Stimulated activated CD4-positive, alpha-beta T cell treated with anti-CD3 and anti-CD28 coated beads, Interleukin-1b, Interleukin-23, amount 100 ng/mL, for 4 hours (primary cell): Measurements from ENCODE around the gene SCN4A.
"Not testable (repeated sequence)": the region's sequence is repeated elsewhere in the genome, so short reads cannot be mapped to it uniquely, and the experiment has no call there.

Source experiments
- DNase-seq, 2 donors: peaks; one replicate each; pipeline ENCODE4 v3.0.0-alpha.2; 2020; ENCODE audit warnings: low read depth in 2 of 2

Gene SCN4A

GRCh38 chr17:63972796-63973195 is at the start of gene SCN4A:
Gene SCN4A, minus strand, starts transcription at chr17:63972918. Its CDS starts 77 bp downstream, at chr17:63972841.
- DNase-seq: no peak

GRCh38 chr17:64020056-64020766 is 47.5 kb upstream of the SCN4A start, which contains the start of gene ICAM2:
Gene ICAM2, minus strand, starts transcription at chr17:64020633. Its CDS starts 13,942 bp downstream, at chr17:64006691.
- peak; percentile 65 to 77 for DNase-seq

DNA sequence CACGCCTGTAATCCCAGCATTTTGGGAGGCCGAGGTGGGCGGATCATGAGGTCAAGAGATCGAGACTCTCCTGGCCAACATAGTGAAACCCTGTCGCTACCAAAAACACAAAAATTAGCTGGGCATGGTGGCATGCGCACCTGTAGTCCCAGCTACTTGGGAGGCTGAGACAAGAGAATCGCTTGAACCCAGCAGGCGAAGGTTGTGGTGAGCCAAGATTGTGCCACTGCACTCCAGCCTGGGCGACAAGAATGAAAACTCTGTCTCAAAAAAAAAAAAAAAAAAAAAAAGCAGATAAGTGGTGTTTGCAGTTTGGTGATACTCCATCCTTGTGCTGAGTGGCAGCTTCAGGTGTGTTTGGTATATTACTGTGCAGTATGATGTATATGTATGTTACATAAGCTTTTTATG is 46.8 kb upstream of the SCN4A start:
- not testable (repeated sequence) for DNase-seq

DNA sequence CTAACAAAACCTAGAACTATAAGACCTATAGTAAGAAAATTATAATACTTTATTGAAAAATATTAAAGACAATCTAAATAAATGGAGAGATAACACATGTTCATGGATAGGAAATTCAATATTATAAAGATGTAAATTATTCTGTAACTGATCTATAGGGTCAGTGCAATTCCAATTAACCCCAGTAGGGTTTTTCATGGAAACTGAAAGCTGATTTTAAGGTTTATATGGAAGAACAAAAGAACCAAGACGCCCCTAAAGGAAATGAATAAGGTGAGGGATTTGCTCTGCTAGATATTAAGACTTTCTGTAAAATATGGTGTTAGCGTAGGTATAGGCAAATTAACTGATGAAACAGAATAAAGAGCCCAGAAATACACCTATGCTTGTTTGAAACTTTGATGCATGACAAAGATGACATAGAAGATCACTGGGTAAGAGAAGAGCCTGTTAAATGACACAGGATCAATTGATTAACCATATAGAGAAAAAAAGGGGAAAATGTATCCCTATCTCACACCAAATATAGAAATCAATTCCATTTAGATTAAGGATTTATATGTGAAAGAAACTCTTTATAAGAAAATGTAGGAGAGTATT is 44.8 kb upstream of the SCN4A start:
- no peak for DNase-seq

DNA sequence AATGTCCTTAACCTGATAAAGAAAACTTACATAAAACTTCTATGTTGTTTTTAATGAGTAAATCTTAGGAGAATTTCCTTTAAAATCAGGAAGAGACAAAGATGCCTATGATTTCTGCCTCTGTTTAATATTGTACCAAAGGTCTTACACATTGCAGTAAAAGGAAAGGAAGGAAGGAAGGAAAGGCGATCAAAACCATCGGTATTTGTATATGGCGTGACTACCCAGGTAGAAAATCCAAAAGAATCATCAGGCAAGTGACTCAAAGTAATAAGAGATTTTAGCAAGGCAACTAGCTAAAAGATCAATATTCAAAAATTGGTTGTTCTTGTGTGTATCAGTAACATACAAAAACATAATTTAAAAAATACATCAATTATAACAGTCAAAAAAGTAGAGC is 44.3 kb upstream of the SCN4A start:
- DNase-seq: no peak

DNA sequence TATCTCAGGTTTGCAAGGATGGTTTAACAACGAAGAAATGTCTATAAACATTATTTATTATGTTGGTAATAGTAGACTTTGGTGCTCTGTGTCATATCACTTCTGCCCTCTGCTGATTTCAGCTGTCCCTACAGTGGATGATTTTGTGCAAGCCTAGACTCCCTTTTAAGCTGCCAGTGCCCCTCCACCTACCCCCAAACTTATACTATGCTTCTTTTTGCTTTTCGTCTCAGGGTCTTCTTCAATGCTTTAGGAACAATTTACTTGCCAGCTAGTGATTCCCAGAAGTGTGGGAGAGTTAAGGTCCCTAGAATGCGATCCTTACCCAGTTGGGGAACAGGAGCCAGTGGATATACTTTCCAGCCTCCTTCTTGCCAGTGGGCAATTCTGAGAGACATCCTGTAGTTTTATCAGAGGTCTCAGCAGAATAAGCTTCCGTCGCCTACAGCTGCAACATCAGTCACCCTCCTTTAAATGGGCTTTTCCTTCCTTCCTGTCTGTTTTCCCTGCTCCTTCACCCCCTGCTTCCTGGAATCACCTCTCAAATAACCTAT is 43.6 kb upstream of the SCN4A start:
- no peak for DNase-seq

- DNase-seq: no peak
Observed at GRCh38 chr17:64015447-64015846, 42.7 kb upstream of the SCN4A start.

- no peak for DNase-seq
Observed at GRCh38 chr17:64009571-64010402, 37.1 kb upstream of the SCN4A start.

GRCh38 chr17:64008830-64009229 is 36.1 kb upstream of the SCN4A start:
- no peak for DNase-seq

DNA sequence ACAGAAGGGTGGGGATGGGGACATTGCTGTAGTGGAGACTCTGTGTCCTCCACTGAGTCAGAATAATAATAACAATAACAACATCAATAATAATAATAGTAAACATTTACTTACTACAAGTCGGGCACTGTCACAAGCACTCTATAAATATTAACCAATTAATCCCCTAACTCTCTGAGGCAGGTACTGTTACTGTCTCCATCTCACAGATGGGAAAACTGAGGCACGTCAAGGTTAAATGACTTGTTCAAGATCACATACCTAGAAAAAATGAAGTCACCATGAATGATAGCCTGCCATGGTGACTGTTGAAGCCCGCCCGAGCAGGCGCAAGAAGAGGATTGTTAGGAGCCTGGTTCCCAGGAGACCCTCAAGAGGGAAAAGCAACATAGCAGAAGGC is 35.6 kb upstream of the SCN4A start:
- DNase-seq: no peak

GRCh38 chr17:64007838-64008282 is 35.1 kb upstream of the SCN4A start:
- DNase-seq: no peak

- DNase-seq: not testable (repeated sequence)
Observed at GRCh38 chr17:64007089-64007837, 34.5 kb upstream of the SCN4A start.

DNA sequence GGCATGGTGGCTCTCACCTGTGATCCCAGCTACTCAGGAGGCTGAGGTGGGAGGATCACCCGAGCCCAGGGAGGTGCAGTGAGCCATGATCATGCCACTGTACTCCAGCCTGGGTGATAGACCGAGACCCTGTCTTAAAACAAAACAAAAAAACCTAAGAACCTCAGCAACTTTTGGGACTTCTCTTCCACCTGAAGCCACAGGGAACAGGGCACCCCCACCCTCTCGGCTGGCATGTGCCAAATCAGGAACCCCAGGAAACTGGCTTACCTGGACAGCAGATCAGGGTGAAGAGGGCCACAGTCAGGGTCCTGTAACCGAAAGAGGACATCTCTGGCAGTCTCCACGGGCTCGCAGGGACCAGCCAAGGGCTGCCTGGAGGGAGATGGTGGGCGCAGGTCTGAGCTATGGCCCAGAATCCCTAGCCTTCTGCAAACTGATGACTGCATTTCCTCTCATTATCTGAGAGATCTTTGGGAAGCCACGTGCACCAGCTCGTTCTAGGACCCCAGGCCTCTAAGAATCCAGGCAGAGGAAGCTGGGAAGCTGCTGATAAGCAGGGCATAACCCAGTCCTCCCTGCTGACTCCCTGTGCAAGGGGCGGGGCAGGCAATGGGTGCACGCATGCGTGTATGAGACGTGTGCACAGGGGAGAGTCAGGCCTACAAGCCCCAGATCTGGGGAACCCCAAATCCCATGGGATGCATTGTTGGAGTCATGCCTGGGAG is 33.8 kb upstream of the SCN4A start:
- DNase-seq: no peak

GRCh38 chr17:64005734-64006167 is 33.0 kb upstream of the SCN4A start:
- no peak for DNase-seq

GRCh38 chr17:64004903-64005733 is 32.4 kb upstream of the SCN4A start:
- no peak for DNase-seq

DNA sequence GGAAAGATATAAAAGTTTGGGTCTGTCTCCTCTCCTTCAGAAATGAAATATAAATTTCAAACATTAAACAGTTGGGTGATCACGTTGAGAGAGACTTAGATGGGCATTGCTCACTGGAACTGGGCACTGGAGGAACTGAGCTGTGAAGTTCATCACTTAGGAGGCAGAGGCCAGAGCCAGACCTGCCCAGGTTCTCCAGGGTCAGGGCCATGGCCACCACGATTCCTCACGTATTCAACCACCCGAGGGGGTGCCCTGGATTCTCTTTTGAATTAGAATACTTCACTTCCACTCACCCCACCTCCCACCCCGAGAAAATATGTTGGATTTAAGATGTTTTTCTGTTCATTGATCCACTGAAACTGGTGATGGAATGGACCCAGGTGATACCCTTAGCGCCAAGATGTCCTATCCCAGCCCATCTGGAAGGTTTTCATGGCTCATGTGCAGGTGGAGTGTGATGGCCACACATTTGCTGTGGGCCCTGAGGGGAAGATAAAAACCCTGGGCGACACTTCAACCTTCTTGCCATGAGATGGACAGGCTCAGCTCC is 31.6 kb upstream of the SCN4A start:
- DNase-seq: no peak

DNA sequence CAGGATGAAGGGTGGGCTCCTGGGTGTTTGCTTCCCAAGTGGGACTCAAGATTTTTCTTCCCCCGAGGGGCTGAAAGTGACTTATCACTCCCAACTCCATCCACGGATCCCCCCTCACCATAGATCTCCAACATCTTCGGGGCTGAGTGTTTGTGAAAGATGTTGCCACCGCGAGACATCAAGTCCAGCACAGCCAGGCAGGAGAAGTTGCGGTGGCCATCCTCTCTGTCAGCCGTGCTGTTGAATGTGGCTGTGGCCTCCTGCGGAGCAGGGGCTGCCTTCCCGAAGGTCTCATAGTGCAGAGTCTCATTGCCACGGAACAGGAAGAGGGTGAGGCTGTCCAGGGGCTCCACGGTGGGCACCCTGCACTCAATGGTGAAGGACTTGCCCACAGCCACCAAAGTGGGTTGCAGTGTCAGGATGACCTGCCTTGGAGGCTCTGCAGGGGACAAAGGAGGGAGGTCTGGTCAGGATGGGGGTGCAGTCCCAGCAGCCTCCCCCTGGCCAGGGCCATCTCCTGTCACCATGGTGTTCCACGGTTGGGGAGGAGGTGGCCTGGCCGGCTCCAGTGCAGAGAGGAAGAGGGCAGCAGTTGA is 30.9 kb upstream of the SCN4A start:
- DNase-seq: no peak

GRCh38 chr17:64002658-64003525 is 30.2 kb upstream of the SCN4A start:
- DNase-seq: no peak
